Activated B cell treated with CpG ODN at 0.5 μM for 24 hours (primary cell): ENCODE results near the gene GPR137B. TPM values are rescaled to one million over a fixed set of nuclear protein-coding genes. Genes with fewer than 3 reads are reported as not detected.
A peak's percentile ranks its signal among the peaks of the same experiment; 100 is the strongest.

ENCODE experiments used
- ATAC-seq: fragments of 200-7000 bp; cut with Tn5 transposase; one replicate; pipeline ENCODE4 v1.10.0; 2021; ENCODE audit warnings: low read depth, mild to moderate bottlenecking, moderate library complexity
- CTCF ChIA-PET: fragments of 350-600 bp; sonication (Branson Sonifier 250); formaldehyde crosslinking; loops from one replicate; lab custom pipeline; 2021; ENCODE audit warnings: antibody characterized with exemption; lab: Charles Lee
- POLR2A ChIA-PET: fragments of 350-600 bp; sonication (Branson Sonifier 250); formaldehyde crosslinking; loops from one replicate; lab custom pipeline; 2021; ENCODE audit warnings: antibody characterized with exemption; lab: Charles Lee
- DNase-seq: peaks from one replicate; pipeline ENCODE4 v3.0.0; 2022
- H3K27ac Mint-ChIP-seq: one replicate; pipeline ENCODE4 v1.8.0; 2020; ENCODE audit warnings: mixed read lengths
- H3K27me3 Mint-ChIP-seq: one replicate; pipeline ENCODE4 v1.8.0; 2021; ENCODE audit warnings: mixed read lengths
- H3K36me3 Mint-ChIP-seq: one replicate; pipeline ENCODE4 v1.8.0; 2021; ENCODE audit warnings: low read depth, mixed read lengths
- H3K4me1 Mint-ChIP-seq: one replicate; pipeline ENCODE4 v1.8.0; 2021; ENCODE audit warnings: mixed read lengths
- H3K4me3 Mint-ChIP-seq: one replicate; pipeline ENCODE4 v1.8.0; 2020; ENCODE audit warnings: mild to moderate bottlenecking, mixed read lengths
- H3K9me3 Mint-ChIP-seq: one replicate; pipeline ENCODE4 v1.8.0; 2020; ENCODE audit warnings: mixed read lengths
- intact Hi-C: fragments of 100-400 bp; cut with micrococcal nuclease; formaldehyde crosslinking; loops from one replicate; pipeline ENCODE4 v1.15.1; 2024
- total RNA-seq: library from RNA; stranded (reverse); gene quantifications from 2 replicates; pipeline ENCODE4 v1.2.3, GENCODE V29; 2022
- TF ChIP-seq, protein P1 (sequence below): fragments of 200-600 bp; IDR thresholded peaks from one replicate; pipeline ENCODE4 v1.8.0; 2022; ENCODE audit warnings: antibody characterized with exemption, mild to moderate bottlenecking

The GPR137B gene
- total RNA-seq, 1 donor from 2014 or later: 11.8 TPM

DNA sequence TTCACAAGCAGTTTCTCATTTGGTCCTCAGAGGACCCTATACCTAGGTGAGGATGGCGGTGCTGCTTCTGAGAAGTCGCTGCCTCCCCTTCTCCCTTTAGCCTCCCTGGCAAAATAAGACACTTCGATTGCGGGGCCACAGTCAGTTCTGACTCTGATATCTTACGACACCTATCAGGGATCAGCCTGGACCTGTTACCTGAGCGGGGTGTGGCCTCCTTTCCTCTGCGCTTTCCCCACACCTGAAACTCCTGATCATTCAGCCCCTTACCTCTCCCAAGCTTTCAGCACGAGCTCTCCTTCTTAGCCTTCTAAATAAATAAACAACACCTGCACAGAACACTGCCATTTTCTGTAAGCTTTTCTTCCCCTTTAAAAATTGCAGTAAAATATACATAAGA is 24.6 kb upstream of the GPR137B start:
- ATAC-seq: no peak
- CTCF ChIA-PET: interaction anchor here (1.4 kb wide), 1 partner anchor 9 kb away, joined by 4 read pairs; no protein-coding TSS in a partner anchor
- POLR2A ChIA-PET: no interaction called here

DNA sequence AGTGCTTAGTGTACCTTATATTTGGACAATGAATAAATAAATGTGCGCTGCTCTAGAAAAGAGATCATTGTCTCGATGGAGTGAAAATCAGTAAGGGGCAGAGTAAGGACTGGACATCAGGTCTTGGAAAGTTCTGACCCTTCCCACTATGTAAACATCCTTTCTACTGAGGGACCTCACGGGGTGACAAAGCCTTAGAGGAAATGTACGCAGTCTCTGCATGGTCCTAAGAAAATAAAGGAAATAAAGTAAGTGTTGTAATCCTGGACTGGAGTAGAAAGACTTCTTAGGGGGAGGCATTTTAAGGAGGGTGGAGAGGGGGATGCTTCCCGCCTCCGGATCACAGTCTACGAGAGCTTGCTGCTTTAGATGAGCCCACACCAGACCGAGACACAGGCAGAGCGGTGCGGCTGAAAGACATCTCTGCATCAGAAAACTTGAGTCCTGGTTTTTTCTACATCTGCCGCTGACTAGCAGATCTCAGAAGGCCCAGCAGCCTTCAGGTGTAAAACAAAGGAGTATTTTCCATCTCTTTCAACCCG is 22.3 kb upstream of the GPR137B start:
- Mint-ChIP-seq H3K4me3 (no peak overlapping the region), H3K27me3 (no peaks in the 10 kb centered on the region), H3K27ac (no peak overlapping the region), H3K4me1 (peaks cover 27% of the 10 kb centered on the region), H3K9me3 (no peaks in the 10 kb centered on the region), H3K36me3 (no peaks in the 10 kb centered on the region)
- POLR2A ChIA-PET: no interaction called here
- ATAC-seq (no peak), DNase-seq (no peak)
- TF ChIP-seq, protein P1, sequence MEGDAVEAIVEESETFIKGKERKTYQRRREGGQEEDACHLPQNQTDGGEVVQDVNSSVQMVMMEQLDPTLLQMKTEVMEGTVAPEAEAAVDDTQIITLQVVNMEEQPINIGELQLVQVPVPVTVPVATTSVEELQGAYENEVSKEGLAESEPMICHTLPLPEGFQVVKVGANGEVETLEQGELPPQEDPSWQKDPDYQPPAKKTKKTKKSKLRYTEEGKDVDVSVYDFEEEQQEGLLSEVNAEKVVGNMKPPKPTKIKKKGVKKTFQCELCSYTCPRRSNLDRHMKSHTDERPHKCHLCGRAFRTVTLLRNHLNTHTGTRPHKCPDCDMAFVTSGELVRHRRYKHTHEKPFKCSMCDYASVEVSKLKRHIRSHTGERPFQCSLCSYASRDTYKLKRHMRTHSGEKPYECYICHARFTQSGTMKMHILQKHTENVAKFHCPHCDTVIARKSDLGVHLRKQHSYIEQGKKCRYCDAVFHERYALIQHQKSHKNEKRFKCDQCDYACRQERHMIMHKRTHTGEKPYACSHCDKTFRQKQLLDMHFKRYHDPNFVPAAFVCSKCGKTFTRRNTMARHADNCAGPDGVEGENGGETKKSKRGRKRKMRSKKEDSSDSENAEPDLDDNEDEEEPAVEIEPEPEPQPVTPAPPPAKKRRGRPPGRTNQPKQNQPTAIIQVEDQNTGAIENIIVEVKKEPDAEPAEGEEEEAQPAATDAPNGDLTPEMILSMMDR: no peak
- CTCF ChIA-PET: no interaction called here
- intact Hi-C loops: loop anchor here (1.0 to 5.0 kb wide), 2 partner anchors 35 to 162 kb away; partner anchors contain the start of gene ERO1B

More for the DNA sequence above, 24.6 kb upstream of the GPR137B start:
- Mint-ChIP-seq H3K36me3 (no peaks in the 10 kb centered on the region), H3K9me3 (no peaks in the 10 kb centered on the region), H3K4me3 (no peak overlapping the region), H3K27me3 (no peaks in the 10 kb centered on the region), H3K27ac (no peak overlapping the region), H3K4me1 (peaks cover 27% of the 10 kb centered on the region)
- intact Hi-C loops: no loop called here
- DNase-seq: no peak
- TF ChIP-seq, protein P1: no peak

DNA sequence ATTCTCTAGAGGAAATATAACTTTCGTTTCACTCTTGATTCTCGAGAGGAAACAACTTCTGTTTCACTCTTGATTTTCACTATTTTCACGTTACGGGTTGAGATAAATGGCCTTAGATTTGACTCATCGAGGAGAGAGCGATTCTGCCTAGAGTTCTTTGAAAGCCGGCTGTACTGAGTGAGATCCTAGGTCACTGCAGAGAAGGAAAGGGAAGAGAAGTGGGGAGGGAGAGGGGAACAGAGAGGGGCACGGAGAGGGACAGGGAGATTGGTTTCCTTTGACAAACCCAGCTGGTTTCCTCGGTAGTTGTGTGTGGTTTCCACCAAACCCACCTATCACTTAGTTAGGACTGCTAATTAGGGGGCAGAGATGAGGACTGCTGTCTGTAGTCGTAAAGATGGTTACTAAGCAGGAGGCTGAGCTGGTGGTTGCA is 21.6 kb upstream of the GPR137B start:
- DNase-seq (no peak), ATAC-seq (peak; percentile 52)
- ChIA-PET CTCF (no interaction called here), POLR2A (no interaction called here)
- TF ChIP-seq, protein P1: no peak
- Mint-ChIP-seq H3K27ac (peak overlapping the region; percentile 77), H3K9me3 (no peaks in the 10 kb centered on the region), H3K27me3 (no peaks in the 10 kb centered on the region), H3K4me3 (peak overlapping the region; percentile 82), H3K36me3 (no peaks in the 10 kb centered on the region), H3K4me1 (peaks cover 27% of the 10 kb centered on the region)
- intact Hi-C loops: loop anchor here (5.0 kb wide), 1 partner anchor 162 kb away; the partner anchor contains the start of gene ERO1B

DNA sequence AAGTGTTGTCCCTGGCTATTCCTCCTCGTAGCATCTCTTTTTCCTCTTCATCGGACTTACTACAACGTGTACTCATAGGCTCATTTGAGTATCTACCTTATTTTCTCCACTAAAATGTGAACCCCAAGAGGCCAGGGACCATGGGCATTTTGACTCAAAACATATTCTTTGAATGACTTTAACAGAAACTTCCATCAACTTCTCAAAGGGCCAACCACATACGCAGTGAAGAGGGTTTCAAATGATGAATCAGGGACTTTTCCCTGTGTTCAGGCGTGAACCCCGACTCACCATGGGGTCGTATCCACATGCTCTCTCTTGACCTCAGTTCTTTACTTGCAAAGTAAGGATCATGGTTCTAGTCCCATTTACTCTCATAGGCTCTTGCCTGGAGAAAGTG is 20.2 kb upstream of the GPR137B start:
- no peak overlapping the region for H3K27ac Mint-ChIP-seq

DNA sequence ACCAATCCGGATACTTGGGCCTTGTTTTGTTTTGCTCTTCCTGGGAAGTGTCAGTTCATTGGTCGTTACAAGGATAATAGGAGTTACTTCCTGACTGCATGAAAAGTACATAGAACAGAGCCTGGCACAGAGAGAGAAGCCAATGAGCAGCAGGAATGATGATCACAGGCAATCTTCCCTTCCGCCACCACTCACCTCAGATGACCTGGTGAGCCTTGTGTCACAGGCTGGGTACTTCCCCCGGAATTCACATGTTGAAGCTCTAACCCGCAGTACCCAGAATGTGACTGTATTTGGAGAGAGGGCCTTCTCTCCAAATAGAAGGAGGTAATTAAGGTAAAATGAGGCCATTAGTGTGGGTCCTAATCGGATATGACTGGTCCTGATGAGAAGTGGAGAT is 18.8 kb upstream of the GPR137B start:
- H3K27me3 Mint-ChIP-seq: no peaks in the 10 kb centered on the region
- intact Hi-C loops: loop anchor here (5.0 kb wide), 1 partner anchor 159 kb away; the partner anchor contains the start of gene ERO1B
- DNase-seq (no peak), ATAC-seq (no peak)
- H3K4me1 Mint-ChIP-seq: peaks cover 27% of the 10 kb centered on the region
- POLR2A ChIA-PET: no interaction called here
- H3K27ac Mint-ChIP-seq: no peak overlapping the region
- TF ChIP-seq, protein P1: no peak
- no peaks in the 10 kb centered on the region for H3K36me3 Mint-ChIP-seq
- no peak overlapping the region for H3K4me3 Mint-ChIP-seq
- CTCF ChIA-PET: no interaction called here
- no peaks in the 10 kb centered on the region for H3K9me3 Mint-ChIP-seq

More for the DNA sequence above, 20.2 kb upstream of the GPR137B start:
- POLR2A ChIA-PET: interaction anchor here (0.6 kb wide), 1 partner anchor 307 kb away, joined by 7 read pairs; no protein-coding TSS in a partner anchor
- Mint-ChIP-seq H3K4me3 (no peak overlapping the region), H3K4me1 (peaks cover 27% of the 10 kb centered on the region), H3K9me3 (no peaks in the 10 kb centered on the region), H3K36me3 (no peaks in the 10 kb centered on the region), H3K27me3 (no peaks in the 10 kb centered on the region)
- CTCF ChIA-PET: no interaction called here
- no peak for ATAC-seq
- no peak for DNase-seq
- intact Hi-C loops: loop anchor here (5.0 kb wide), 1 partner anchor 160 kb away; the partner anchor contains the start of gene ERO1B
- TF ChIP-seq, protein P1: no peak
